ENCODE measurements around the gene MRAP. TPM values are rescaled to one million over a fixed set of nuclear protein-coding genes. Genes with fewer than 3 reads are reported as not detected.

MRAP gene
- total and polyA plus RNA-seq, 2 experiments from 2014 or later = 0.33 TPM; not detected in 1

GRCh38 chr21:32328595-32328994, 29.9 kb downstream of the MRAP start:
- Histone ChIP-seq H3K4me2 (no peak overlapping the region), H3K36me3 (replicated peaks; ENCODE audit: insufficient read depth, low read depth) (no peaks in the 10 kb centered on the region), H3K4me3 (no peak overlapping the region), H3K79me2 (no peaks in the 10 kb centered on the region), H2AFZ (no peak overlapping the region), H3K9me3 (ENCODE audit: low read depth) (no peaks in the 10 kb centered on the region), H4K20me1 (ENCODE audit: insufficient read depth, poor library complexity, severe bottlenecking) (no peaks in the 10 kb centered on the region), H3K4me1 (ENCODE audit: insufficient read depth) (no peaks in the 10 kb centered on the region), H3K9me2 (replicated peaks; ENCODE audit: insufficient read depth) (no peaks in the 10 kb centered on the region), H3K27me3 (no peaks in the 10 kb centered on the region), H3K27ac (no peak overlapping the region)
- WGBS (ENCODE audit: low lambda C conversion rate, missing lambda C conversion rate) = 85% methylated on average over 3 of the region's 3 CpGs
- no peak for DNase-seq (ENCODE audit: low spot score)
- TF ChIP-seq EZH2phosphoT487 (IDR thresholded peaks at IDR 0.05; ENCODE audit: low read depth, severe bottlenecking, unreplicated experiment) (no peak), CTCF (IDR thresholded peaks at IDR 0.05; ENCODE audit: poor library complexity) (no peak), EZH2 (IDR thresholded peaks at IDR 0.05; ENCODE audit: borderline replicate concordance) (no peak)

GRCh38 chr21:32329331-32329730, 30.7 kb downstream of the MRAP start:
- WGBS (ENCODE audit: low lambda C conversion rate, missing lambda C conversion rate) = 89% methylated on average over 2 of the region's 2 CpGs
- H3K27ac ChIP-seq = no peak overlapping the region
- TF ChIP-seq CTCF (IDR thresholded peaks at IDR 0.05; ENCODE audit: poor library complexity) (no peak), EZH2phosphoT487 (IDR thresholded peaks at IDR 0.05; ENCODE audit: low read depth, severe bottlenecking, unreplicated experiment) (no peak), EZH2 (IDR thresholded peaks at IDR 0.05; ENCODE audit: borderline replicate concordance) (no peak)

DNA sequence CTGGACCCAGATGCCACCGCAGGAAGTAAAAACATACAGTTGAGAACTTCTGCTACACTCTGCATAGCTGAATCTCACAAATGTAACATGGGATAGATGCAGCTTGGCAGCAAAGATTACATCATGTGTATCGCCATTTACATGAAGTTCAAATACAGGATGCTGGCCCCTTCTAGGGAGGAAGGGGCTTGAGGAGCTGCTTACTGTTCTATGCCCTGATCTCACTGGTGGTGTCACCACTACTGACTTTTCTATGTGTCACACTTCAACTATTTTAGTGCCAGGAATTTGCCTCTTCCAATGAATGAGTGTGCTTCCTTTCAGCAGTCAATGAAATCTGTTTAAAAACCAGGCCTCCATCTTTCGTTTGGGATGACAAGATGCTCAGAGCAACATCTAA, 31.1 kb downstream of the MRAP start:
- no peak for DNase-seq (ENCODE audit: low spot score)
- no peak overlapping the region for H3K27ac ChIP-seq
- no peaks in the 10 kb centered on the region for H3K9me2 ChIP-seq (replicated peaks; ENCODE audit: insufficient read depth)
- WGBS (ENCODE audit: low lambda C conversion rate, missing lambda C conversion rate) = 97% methylated on average over 3 of the region's 3 CpGs
- no peak overlapping the region for H3K4me3 ChIP-seq
- no peaks in the 10 kb centered on the region for H4K20me1 ChIP-seq (ENCODE audit: insufficient read depth, poor library complexity, severe bottlenecking)
- no peaks in the 10 kb centered on the region for H3K9me3 ChIP-seq (ENCODE audit: low read depth)
- no peaks in the 10 kb centered on the region for H3K4me1 ChIP-seq (ENCODE audit: insufficient read depth)
- H3K4me2 ChIP-seq = no peak overlapping the region
- no peaks in the 10 kb centered on the region for H3K27me3 ChIP-seq
- TF ChIP-seq EZH2phosphoT487 (IDR thresholded peaks at IDR 0.05; ENCODE audit: low read depth, severe bottlenecking, unreplicated experiment) (no peak), EZH2 (IDR thresholded peaks at IDR 0.05; ENCODE audit: borderline replicate concordance) (no peak), CTCF (IDR thresholded peaks at IDR 0.05; ENCODE audit: poor library complexity) (no peak)
- H3K36me3 ChIP-seq (replicated peaks; ENCODE audit: insufficient read depth, low read depth) = no peaks in the 10 kb centered on the region
- no peak overlapping the region for H2AFZ ChIP-seq
- H3K79me2 ChIP-seq = no peaks in the 10 kb centered on the region

More at GRCh38 chr21:32329331-32329730, 30.7 kb downstream of the MRAP start:
- no peak overlapping the region for H3K4me3 ChIP-seq
- H3K36me3 ChIP-seq (replicated peaks; ENCODE audit: insufficient read depth, low read depth) = no peaks in the 10 kb centered on the region
- H3K4me2 ChIP-seq = no peak overlapping the region
- no peak for DNase-seq (ENCODE audit: low spot score)
- H2AFZ ChIP-seq = no peak overlapping the region
- H3K27me3 ChIP-seq = no peaks in the 10 kb centered on the region
- H3K9me3 ChIP-seq (ENCODE audit: low read depth) = no peaks in the 10 kb centered on the region
- no peaks in the 10 kb centered on the region for H3K79me2 ChIP-seq
- no peaks in the 10 kb centered on the region for H3K9me2 ChIP-seq (replicated peaks; ENCODE audit: insufficient read depth)
- H4K20me1 ChIP-seq (ENCODE audit: insufficient read depth, poor library complexity, severe bottlenecking) = no peaks in the 10 kb centered on the region
- no peaks in the 10 kb centered on the region for H3K4me1 ChIP-seq (ENCODE audit: insufficient read depth)
